GM19372 (cell line): ENCODE measurements around the gene CYFIP2.
A peak's percentile ranks its signal among the peaks of the same experiment; 100 is the strongest.
"Not testable (repeated sequence)": the region's sequence is repeated elsewhere in the genome, so short reads cannot be mapped to it uniquely, and the experiment has no call there.

Experiments
- ATAC-seq: cut with Tn5 transposase; IDR thresholded peaks from one replicate; pipeline ENCODE4 v1.9.1; 2021; ENCODE audit warnings: mild to moderate bottlenecking, low read depth, moderate library complexity; ENCODE audit not compliant: unreplicated experiment

CYFIP2 gene

GRCh38 chr5:157384971-157385709 lies 119.2 kb downstream of the CYFIP2 start:
- ATAC-seq, result no peak

DNA sequence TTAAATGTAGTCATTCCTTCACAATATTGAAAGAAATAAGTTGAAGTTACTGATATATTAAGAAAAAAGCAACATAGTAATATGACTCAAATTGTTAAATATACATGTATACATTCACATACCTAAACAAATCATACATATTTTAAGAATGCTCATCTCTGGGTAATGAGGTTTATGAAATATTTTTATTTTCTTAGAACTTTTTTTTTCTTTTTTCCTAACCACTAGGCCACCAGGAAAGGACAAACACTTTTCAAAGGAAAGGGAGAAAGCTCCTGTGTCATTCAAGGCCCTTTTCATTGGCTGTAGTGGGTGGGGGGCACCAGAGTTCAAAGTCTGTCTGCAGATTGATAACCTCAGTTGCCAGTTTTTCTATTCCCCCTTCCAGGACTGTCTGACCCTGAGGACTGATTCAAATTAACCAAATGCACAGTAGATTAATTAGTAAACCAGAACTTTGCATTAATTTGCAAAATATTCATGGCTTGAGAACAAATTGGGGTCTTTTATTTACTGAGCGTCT lies 121.2 kb downstream of the CYFIP2 start:
- no peak for ATAC-seq

DNA sequence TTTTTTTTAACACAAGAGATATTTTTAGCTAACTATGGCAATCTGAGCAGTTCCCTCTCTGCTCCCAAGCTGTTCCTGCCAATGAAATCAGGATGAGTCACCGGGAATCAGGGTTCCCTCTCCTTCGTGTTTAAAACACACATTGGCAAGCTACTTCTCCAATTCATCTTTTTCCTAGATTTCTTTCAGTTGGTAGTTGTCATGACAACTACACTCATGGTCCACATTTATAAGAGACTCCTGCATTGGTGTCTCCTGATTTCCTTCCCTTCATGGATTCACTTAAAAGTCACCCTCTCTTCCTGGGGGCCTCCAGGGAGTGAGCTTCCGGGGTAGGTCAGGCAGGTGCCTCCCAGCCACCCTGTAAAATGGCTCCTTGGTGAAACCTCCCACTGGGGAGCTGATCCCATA lies 121.8 kb downstream of the CYFIP2 start:
- no peak for ATAC-seq

DNA sequence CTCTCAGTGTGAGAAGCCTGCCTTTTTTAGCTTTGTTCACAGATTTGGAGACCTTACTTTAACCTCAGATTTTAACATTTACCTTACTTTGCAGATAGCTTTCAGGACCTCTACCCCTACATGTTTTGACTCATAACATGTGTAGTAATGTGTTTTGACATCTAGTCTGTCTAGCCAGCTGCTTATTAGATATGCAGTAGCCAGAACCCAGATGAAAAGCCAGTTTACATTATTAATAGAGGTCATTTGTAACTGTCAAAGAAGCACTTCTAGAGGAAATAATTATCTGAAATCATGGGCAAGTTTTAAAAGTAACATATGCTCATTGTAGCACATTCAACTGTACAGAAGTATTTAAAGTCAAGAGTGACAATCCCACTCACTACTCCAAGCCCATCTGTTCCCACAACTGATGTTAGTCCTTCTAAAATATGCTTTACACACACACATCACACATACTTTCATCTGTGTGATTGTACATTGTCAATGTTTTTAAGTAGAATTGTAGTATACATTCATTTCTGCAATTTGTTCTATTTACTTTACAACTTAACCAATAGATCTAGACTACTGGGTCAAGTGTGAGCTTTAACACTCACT lies 122.3 kb downstream of the CYFIP2 start:
- ATAC-seq, result no peak

DNA sequence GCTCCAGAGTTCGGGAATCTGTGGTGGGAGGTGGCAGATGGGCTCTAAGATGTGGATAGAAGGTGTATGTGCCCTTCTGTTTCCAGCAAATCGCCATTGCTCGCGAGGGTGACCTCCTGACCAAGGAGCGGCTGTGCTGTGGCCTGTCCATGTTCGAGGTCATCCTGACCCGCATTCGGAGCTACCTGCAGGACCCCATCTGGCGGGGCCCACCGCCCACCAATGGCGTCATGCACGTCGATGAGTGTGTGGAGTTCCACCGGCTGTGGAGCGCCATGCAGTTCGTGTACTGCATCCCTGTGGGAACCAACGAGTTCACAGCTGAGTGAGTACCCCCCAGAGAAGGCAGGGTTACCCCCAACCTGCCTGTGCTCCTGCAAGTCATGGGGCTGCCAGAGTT lies 123.2 kb downstream of the CYFIP2 start:
- no peak for ATAC-seq

DNA sequence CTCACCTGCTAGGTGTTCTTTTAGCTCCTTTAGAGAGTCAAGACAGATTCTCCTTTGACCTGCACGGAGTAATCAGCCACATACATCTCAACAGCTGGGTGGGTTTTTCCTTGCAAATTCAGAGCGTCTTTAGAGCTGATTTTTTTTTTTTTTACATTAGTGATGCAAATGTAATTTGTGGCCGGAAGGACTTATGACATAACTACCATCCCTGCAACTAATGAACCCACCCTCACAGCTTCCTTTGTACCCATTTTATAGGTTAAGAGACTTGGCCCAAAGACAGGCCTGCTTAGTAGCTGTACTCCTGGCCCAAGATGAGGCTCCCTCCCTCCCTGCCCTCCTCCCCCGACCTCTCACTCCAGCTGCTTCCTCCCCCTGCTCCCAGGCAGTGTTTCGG lies 124.2 kb downstream of the CYFIP2 start:
- no peak for ATAC-seq

DNA sequence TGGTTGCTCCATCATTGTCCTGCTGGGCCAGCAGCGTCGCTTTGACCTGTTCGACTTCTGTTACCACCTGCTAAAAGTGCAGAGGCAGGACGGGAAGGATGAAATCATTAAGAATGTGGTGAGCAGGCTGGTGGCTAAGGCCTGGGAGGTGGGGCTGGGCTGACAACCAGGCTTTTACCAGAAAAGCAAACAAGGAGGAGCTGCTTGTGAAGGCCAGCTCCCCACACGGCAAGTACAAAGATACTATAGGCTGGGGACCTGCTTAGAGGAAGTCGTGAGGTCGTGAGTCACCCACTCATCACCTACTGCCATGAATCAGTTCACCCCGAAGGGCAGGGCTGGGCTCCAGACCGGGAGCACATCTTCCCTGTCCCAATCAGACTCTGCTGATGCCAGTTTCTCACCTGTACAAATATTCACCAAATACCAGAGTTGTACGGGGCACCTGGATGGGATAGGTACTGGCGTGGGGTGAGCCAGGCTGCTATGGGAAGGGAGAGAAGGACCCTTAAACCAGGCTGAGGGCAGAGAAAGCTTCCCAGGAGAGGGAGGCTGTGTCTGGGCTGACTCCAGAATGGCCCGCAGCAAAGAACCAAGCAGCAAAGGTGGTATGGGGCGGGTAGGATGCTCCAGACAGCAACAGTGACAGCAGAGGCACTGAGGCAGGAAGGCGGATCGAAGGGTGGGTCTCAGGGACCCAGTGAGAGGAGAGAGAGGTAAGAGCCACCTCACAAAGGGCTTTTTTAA lies 124.8 kb downstream of the CYFIP2 start:
- no peak for ATAC-seq

DNA sequence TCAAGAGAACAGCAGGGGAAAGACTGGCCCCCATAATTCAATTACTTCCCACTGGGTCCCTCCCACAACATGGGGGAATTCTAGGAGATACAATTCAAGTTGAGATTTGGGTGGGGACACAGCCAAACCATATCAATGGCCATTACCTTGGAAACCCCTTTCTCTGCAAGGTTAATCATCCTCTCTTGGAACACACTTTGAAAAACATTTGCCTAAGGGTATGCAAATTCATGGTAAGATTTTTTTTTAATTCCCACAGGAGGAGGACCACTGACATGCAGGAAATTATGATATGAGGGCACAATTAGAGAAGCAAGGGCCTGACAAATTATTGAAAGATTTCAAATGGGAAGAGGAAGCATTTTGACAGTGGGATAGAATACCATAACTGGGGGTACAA lies 132.4 kb downstream of the CYFIP2 start:
- no peak for ATAC-seq

DNA sequence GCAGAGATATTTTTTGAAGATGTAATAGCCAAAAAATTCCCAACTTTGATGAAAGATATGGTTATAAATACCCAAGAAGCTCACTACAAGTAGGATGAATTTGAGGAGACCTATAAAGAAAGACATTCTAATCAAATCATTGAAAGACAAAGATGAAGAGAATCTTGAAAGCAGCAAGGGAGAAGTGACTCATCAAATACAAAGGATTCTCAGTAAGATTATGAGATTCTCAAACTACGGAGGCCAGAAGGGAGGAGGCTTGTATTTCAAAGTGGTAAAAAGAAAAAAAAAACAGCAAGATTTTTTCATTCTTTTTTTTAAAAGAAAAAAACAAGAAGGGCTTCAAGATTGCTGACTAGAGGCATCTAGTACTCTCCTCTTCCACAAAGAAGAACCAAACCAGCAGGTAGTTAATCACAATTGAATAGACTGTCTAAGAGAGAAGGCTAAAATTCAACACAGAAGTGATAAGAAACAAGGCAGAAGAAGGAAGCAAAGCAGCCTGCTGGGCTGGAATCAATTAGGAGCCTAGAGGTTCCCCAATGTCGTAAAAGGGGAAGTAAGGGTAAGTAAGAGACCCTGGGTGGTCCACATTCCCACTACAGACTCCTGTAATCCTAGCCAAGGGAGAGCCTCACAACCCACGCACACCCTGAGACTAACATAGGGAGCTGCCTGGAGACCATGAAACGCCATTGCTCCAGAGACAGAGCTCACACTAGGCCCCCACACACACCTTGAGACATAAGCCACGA lies 135.0 kb downstream of the CYFIP2 start:
- ATAC-seq, result no peak

DNA sequence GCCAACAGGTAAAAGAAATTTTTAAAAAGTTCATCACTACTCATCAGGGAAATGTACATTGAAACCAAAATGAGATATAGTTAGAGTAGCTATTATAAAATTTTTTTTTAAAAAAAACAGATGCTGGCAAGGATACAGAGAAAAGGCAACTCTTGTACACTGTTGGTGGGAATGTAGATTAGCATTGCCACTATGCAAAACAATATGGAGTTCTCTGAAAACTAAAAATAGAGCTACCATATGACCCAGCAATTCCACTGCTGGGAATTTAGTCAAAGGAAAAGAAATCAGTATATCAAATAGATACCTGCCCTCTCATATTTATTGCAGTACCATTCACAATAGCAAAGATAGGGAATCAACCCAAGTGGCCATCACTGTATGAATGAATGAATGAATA lies 149.9 kb downstream of the CYFIP2 start:
- no peak for ATAC-seq

GRCh38 chr5:157419521-157419920 lies 153.6 kb downstream of the CYFIP2 start:
- ATAC-seq, result not testable (repeated sequence)

DNA sequence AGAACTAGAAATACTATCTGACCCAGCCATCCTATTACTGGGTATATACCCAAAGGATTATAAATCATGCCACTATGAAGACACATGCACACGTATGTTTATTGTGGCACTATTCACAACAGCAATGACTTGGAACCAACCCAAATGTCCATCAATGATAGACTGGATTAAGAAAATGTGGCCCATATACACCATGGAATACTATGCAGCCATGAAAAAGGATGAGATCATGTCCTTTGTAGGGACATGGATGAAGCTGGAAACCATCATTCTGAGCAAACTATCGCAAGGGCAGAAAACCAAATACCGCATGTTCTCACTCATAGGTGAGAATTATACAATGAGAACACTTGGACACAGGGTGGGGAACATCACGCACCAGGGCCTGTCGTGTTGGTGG lies 164.0 kb downstream of the CYFIP2 start:
- not testable (repeated sequence) for ATAC-seq

DNA sequence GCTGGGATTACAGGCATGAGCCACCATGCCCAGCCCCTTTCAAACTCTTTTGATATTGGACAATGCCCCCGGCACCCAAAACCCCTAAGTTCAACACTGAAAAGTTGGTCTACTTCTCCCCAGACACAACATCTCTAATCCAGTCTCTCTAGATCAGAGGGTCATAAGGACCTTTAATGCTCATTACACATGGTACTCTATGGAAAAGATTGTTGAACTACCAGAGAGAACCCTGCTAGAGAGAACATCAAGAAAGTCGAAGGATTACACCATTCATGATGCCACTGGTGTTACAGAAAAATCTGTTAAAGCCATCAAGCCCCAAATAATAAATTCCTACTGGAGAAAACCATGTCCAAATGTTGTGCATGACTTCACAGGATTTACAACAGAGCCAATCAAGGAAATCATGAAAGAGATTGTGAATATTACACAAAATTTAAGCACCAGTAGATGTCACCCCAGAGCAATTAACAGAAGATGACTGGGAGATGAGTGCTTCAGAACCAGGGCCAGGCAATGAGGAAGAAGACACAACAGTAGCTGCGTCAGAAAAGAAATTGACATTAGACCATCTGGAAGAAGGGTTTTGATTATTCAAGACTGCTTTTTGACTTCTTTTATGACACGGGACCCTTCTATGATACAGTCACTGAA lies 165.7 kb downstream of the CYFIP2 start:
- ATAC-seq, result peak; percentile 49

DNA sequence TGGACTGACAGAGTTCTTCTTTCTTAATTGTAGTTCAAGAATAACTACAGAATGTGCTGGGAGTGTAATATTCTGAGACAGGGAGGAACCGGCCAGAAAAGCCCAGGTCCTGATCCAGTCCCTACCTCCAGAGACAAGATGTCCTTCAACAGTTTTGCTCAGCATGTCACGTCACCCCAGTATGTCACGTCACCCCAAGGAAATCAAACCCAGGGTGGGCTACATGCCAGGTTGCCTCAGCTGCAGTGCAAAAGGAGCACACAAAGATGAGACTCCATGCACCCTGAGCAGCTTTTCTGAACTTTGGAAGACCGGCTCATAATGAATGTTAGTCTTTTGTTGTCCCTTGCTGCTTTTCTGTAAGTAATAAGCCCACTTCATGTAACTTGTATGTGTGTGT lies 168.2 kb downstream of the CYFIP2 start:
- ATAC-seq, result no peak

DNA sequence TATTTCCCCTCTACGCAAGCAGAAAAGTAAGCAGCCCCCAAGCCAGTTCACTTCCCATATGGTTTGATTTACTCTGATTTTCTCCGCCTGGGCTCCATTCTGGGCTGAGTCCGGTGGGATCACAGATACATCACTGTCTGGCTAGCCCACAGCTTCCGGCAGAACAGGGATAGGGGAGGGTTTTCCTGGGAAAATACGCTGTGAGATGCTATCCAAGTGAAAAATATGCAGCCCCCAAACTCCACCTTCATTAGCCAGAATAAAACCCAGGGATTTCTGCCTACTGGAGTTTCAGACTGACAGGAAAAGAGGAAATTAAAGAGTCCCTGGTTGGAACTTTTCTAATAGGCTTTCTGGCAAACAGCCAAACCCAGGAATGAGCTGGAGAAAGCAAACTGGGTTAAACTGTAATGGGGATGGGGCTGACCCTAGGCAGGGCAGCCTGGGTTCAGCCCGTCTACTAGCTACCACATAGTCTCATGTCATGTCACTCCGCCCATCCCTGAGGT lies 177.2 kb downstream of the CYFIP2 start:
- no peak for ATAC-seq

GRCh38 chr5:157444224-157444623 lies 178.3 kb downstream of the CYFIP2 start:
- no peak for ATAC-seq
